ENCODE results near the gene LRP6. TPM values are rescaled to one million over a fixed set of nuclear protein-coding genes. Genes with fewer than 3 reads are reported as not detected.

Gene LRP6
- total and polyA plus RNA-seq, 2 of the 13 experiments (the other 11 are each of a cell fraction or from before 2014, with no cell fraction given) = 33.8 to 42.0 TPM

DNA sequence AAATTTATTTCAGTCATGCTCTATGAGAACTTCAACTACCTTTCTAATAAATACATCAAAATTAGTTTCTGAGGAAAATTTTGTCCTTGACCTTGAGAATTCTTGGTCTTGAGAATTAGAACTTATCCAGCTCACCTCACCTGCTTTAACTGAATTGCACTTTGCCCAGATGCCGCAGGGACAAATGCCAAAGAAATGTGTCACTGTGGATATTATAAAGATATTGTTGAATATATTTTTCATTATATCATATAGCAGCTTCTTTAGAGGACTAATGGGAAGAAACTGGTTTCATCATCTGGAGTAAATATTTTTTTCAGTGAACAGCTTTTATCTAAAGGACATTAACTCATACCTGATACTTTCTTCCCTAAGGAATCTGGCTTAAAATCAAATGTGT, 54.1 kb downstream of the LRP6 start:
- no peak overlapping the region for H3K27ac ChIP-seq (ENCODE audit: extremely low read length, insufficient read depth, low read length)
- CTCF ChIA-PET (ENCODE audit: low intra/inter-chr PET ratio, low total read pairs) = no interaction called here
- POLR2A ChIA-PET = no interaction called here

More for the DNA sequence above, 54.1 kb downstream of the LRP6 start:
- no peaks in the 10 kb centered on the region for H4K20me1 ChIP-seq (ENCODE audit: insufficient read depth, low read length)
- no peaks in the 10 kb centered on the region for H3K36me3 ChIP-seq (replicated peaks in 1 of 2; ENCODE audit: control insufficient read depth in 1 of 2, insufficient read depth in 2 of 2, low read length in 2 of 2)
- intact Hi-C loops (cut with micrococcal nuclease; ENCODE audit: unreplicated experiment) (no loop called here), in situ Hi-C loops (cut with HindIII; ENCODE audit: extremely low pct_ligation_motif_present, low pct_unique_long_range_greater_than_20kb) (no loop called here)
- ATAC-seq (no peak), DNase-seq (ENCODE audit: low spot score) (no peak), FAIRE-seq (no peak)
- H3K27me3 ChIP-seq (ENCODE audit: control insufficient read depth in 1 of 2, insufficient read depth in 2 of 2, low read length in 2 of 2) = no peaks in the 10 kb centered on the region
- 81% methylated on average over 1 of the region's 1 CpG for WGBS (ENCODE audit: low lambda C conversion rate)
- no TSS peak for BruUV-seq (replicated peaks)
- no peak overlapping the region for H2AFZ ChIP-seq (ENCODE audit: low read length)
- H3K79me2 ChIP-seq (ENCODE audit: insufficient read depth, low read length) = peaks cover 93% of the 10 kb centered on the region
- no peak overlapping the region for H3K4me2 ChIP-seq (ENCODE audit: low read depth, low read length)
- H3K9ac ChIP-seq (ENCODE audit: insufficient read depth, low read depth, low read length) = no peak overlapping the region
- no peak overlapping the region for H3K4me3 ChIP-seq (replicated peaks in 1 of 3; ENCODE audit: insufficient read depth in 1 of 3, low read depth in 2 of 3, low read length in 3 of 3)
- peaks cover 80% of the 10 kb centered on the region for H3K4me1 ChIP-seq (ENCODE audit: insufficient read depth, low read length)
- TF ChIP-seq, protein P1, sequence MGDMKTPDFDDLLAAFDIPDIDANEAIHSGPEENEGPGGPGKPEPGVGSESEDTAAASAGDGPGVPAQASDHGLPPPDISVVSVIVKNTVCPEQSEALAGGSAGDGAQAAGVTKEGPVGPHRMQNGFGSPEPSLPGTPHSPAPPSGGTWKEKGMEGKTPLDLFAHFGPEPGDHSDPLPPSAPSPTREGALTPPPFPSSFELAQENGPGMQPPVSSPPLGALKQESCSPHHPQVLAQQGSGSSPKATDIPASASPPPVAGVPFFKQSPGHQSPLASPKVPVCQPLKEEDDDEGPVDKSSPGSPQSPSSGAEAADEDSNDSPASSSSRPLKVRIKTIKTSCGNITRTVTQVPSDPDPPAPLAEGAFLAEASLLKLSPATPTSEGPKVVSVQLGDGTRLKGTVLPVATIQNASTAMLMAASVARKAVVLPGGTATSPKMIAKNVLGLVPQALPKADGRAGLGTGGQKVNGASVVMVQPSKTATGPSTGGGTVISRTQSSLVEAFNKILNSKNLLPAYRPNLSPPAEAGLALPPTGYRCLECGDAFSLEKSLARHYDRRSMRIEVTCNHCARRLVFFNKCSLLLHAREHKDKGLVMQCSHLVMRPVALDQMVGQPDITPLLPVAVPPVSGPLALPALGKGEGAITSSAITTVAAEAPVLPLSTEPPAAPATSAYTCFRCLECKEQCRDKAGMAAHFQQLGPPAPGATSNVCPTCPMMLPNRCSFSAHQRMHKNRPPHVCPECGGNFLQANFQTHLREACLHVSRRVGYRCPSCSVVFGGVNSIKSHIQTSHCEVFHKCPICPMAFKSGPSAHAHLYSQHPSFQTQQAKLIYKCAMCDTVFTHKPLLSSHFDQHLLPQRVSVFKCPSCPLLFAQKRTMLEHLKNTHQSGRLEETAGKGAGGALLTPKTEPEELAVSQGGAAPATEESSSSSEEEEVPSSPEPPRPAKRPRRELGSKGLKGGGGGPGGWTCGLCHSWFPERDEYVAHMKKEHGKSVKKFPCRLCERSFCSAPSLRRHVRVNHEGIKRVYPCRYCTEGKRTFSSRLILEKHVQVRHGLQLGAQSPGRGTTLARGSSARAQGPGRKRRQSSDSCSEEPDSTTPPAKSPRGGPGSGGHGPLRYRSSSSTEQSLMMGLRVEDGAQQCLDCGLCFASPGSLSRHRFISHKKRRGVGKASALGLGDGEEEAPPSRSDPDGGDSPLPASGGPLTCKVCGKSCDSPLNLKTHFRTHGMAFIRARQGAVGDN (CRISPR knock-in tag; IDR thresholded peaks at IDR 0.05) = no peak
- TF ChIP-seq, protein P2, sequence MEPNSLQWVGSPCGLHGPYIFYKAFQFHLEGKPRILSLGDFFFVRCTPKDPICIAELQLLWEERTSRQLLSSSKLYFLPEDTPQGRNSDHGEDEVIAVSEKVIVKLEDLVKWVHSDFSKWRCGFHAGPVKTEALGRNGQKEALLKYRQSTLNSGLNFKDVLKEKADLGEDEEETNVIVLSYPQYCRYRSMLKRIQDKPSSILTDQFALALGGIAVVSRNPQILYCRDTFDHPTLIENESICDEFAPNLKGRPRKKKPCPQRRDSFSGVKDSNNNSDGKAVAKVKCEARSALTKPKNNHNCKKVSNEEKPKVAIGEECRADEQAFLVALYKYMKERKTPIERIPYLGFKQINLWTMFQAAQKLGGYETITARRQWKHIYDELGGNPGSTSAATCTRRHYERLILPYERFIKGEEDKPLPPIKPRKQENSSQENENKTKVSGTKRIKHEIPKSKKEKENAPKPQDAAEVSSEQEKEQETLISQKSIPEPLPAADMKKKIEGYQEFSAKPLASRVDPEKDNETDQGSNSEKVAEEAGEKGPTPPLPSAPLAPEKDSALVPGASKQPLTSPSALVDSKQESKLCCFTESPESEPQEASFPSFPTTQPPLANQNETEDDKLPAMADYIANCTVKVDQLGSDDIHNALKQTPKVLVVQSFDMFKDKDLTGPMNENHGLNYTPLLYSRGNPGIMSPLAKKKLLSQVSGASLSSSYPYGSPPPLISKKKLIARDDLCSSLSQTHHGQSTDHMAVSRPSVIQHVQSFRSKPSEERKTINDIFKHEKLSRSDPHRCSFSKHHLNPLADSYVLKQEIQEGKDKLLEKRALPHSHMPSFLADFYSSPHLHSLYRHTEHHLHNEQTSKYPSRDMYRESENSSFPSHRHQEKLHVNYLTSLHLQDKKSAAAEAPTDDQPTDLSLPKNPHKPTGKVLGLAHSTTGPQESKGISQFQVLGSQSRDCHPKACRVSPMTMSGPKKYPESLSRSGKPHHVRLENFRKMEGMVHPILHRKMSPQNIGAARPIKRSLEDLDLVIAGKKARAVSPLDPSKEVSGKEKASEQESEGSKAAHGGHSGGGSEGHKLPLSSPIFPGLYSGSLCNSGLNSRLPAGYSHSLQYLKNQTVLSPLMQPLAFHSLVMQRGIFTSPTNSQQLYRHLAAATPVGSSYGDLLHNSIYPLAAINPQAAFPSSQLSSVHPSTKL (CRISPR knock-in tag; IDR thresholded peaks at IDR 0.05) = 0 out of 2 replicates have a peak, but pooled peaks have one; percentile 10
- TF ChIP-seq, protein P3, sequence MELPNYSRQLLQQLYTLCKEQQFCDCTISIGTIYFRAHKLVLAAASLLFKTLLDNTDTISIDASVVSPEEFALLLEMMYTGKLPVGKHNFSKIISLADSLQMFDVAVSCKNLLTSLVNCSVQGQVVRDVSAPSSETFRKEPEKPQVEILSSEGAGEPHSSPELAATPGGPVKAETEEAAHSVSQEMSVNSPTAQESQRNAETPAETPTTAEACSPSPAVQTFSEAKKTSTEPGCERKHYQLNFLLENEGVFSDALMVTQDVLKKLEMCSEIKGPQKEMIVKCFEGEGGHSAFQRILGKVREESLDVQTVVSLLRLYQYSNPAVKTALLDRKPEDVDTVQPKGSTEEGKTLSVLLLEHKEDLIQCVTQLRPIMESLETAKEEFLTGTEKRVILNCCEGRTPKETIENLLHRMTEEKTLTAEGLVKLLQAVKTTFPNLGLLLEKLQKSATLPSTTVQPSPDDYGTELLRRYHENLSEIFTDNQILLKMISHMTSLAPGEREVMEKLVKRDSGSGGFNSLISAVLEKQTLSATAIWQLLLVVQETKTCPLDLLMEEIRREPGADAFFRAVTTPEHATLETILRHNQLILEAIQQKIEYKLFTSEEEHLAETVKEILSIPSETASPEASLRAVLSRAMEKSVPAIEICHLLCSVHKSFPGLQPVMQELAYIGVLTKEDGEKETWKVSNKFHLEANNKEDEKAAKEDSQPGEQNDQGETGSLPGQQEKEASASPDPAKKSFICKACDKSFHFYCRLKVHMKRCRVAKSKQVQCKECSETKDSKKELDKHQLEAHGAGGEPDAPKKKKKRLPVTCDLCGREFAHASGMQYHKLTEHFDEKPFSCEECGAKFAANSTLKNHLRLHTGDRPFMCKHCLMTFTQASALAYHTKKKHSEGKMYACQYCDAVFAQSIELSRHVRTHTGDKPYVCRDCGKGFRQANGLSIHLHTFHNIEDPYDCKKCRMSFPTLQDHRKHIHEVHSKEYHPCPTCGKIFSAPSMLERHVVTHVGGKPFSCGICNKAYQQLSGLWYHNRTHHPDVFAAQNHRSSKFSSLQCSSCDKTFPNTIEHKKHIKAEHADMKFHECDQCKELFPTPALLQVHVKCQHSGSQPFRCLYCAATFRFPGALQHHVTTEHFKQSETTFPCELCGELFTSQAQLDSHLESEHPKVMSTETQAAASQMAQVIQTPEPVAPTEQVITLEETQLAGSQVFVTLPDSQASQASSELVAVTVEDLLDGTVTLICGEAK (IDR thresholded peaks at IDR 0.05) = no peak
- TF ChIP-seq, protein P3 (CRISPR knock-in tag; IDR thresholded peaks at IDR 0.05) = no peak
- TF ChIP-seq ZNF577 (CRISPR knock-in tag; IDR thresholded peaks at IDR 0.05; ENCODE audit: borderline replicate concordance, low read depth) = no peak
- TF ChIP-seq NFIC (IDR thresholded peaks at IDR 0.05; ENCODE audit: low read length) = no peak
- H3K9me3 ChIP-seq (ENCODE audit: low read length) = no peaks in the 10 kb centered on the region

Data from HepG2 (cell line).